OCI-LY1 (cell line): Measurements from ENCODE around the gene RAI14.
"Not testable (repeated sequence)": the region's sequence is repeated elsewhere in the genome, so short reads cannot be mapped to it uniquely, and the experiment has no call there.

Experiments used
- H2AFZ ChIP-seq: fragments of 200-600 bp; sonication (generic), shearing (Covaris generic); 2 replicates; pipeline ENCODE4 v1.6.0; 2014; ENCODE audit warnings: antibody characterized with exemption, mild to moderate bottlenecking, low read length
- H3F3A ChIP-seq: fragments of 200-600 bp; sonication (generic), shearing (Covaris generic); 2 replicates; pipeline ENCODE4 v1.6.0; 2014; ENCODE audit warnings: mild to moderate bottlenecking, antibody characterized with exemption, low read length, moderate library complexity; ENCODE audit not compliant: insufficient read depth
- H3K27ac ChIP-seq: fragments of 200-600 bp; sonication (generic); 2 replicates; pipeline ENCODE4 v1.5.1; 2014; ENCODE audit warnings: low read length, mixed run types, mild to moderate bottlenecking, low read depth; ENCODE audit not compliant: poor library complexity, severe bottlenecking
- H3K27me3 ChIP-seq: fragments of 200-600 bp; sonication (generic); 2 replicates; pipeline ENCODE4 v1.6.0; 2014; ENCODE audit warnings: antibody characterized with exemption, mild to moderate bottlenecking, low read length, moderate library complexity; ENCODE audit not compliant: insufficient read depth
- H3K36me3 ChIP-seq: fragments of 200-600 bp; sonication (generic); 2 replicates; pipeline ENCODE4 v1.6.1; 2014; ENCODE audit warnings: mild to moderate bottlenecking, antibody characterized with exemption, low read length, moderate library complexity, mixed read lengths; ENCODE audit not compliant: insufficient read depth
- H3K4me1 ChIP-seq: fragments of 200-600 bp; sonication (generic); 2 replicates; pipeline ENCODE4 v1.5.1; 2014; ENCODE audit warnings: mild to moderate bottlenecking, low read length, moderate library complexity; ENCODE audit not compliant: insufficient read depth, severe bottlenecking
- H3K4me2 ChIP-seq: fragments of 200-600 bp; sonication (generic), shearing (Covaris generic); 2 replicates; pipeline ENCODE4 v1.6.1; 2014; ENCODE audit warnings: low read length
- H3K4me3 ChIP-seq: fragments of 200-600 bp; sonication (generic); 2 replicates; pipeline ENCODE4 v1.5.1; 2014; ENCODE audit warnings: low read length, low read depth, mild to moderate bottlenecking, mixed read lengths; ENCODE audit not compliant: poor library complexity, severe bottlenecking
- H3K79me2 ChIP-seq: fragments of 200-600 bp; shearing (Covaris generic); 2 replicates; pipeline ENCODE4 v1.6.1; 2016; ENCODE audit warnings: mixed run types, low read length, mixed read lengths; ENCODE audit not compliant: insufficient read depth
- H3K9ac ChIP-seq: fragments of 200-600 bp; sonication (generic), shearing (Covaris generic); 2 replicates; pipeline ENCODE4 v1.6.1; 2014; ENCODE audit warnings: mild to moderate bottlenecking, low read length, mixed read lengths
- H3K9me2 ChIP-seq: fragments of 200-600 bp; sonication (generic), shearing (Covaris generic); 2 replicates; pipeline ENCODE4 v1.6.1; 2014; ENCODE audit warnings: low read depth, mild to moderate bottlenecking, low read length, mixed read lengths
- H3K9me3 ChIP-seq: fragments of 200-600 bp; shearing (Covaris generic); 2 replicates; pipeline ENCODE4 v1.6.1; 2014; ENCODE audit warnings: low read length, mixed read lengths
- H4K20me1 ChIP-seq: fragments of 200-600 bp; sonication (generic), shearing (Covaris generic); 2 replicates; pipeline ENCODE4 v1.6.0; 2016; ENCODE audit warnings: mild to moderate bottlenecking, low read length; ENCODE audit not compliant: insufficient read depth
- EZH2 ChIP-seq: fragments of 200-600 bp; sonication (generic), shearing (Covaris generic); IDR thresholded peaks from 2 replicates; pipeline ENCODE4 v1.8.0; 2017; ENCODE audit warnings: borderline replicate concordance, mixed run types, mild to moderate bottlenecking, antibody characterized with exemption, low read length, moderate library complexity, mixed read lengths
- TF ChIP-seq, protein P1 (sequence below): fragments of 200-600 bp; sonication (generic), shearing (Covaris generic); IDR thresholded peaks from 2 replicates; pipeline ENCODE4 v1.5.1; 2017; ENCODE audit warnings: mild to moderate bottlenecking, antibody characterized with exemption, low read length, moderate library complexity, mixed read lengths

RAI14 gene

DNA sequence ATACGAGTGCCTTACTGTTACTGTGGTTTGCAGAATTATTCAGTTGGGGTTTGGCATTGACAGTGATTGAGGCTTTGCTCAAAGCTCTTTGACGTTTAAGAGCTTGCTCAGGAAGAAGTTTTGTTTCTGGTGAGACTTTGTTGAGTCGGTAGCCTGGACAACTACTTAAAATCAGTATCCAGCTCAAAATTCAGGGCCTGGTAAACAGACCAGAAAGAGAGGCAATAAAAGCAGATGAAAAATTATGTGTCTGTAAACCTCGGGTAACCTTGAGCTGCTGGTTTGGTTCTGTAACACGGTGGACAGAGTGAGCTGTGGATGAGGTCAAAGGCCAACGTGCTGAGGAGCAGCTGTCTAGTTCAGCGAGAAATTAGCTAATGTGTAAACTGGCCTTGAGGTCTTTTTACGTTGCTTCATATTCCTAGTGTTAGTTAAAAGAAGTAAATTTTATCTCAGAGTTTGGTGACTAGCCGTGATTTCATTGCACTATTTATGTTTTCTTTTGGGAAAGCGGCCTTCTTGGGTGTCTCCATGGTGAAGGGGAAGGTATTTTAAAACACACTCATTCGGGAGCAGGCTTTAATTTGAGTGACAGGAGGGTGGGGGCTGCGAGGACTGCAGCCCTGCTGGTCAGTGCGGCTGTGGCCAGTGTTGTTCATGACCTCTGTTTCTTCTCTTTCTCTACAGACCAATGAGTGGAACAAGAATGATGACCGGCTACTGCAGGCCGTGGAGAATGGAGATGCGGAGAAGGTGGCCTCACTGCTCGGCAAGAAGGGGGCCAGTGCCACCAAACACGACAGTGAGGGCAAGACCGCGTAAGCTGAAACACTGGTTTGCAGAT, 100.9 kb downstream of the RAI14 start:
- Histone ChIP-seq H4K20me1 (no peaks in the 10 kb centered on the region), H3F3A (no peaks in the 10 kb centered on the region), H3K4me1 (no peaks in the 10 kb centered on the region), H3K4me3 (no peak overlapping the region), H3K27me3 (no peaks in the 10 kb centered on the region), H3K9ac (no peak overlapping the region), H3K9me3 (no peaks in the 10 kb centered on the region), H3K4me2 (no peak overlapping the region), H2AFZ (no peak overlapping the region), H3K9me2 (no peaks in the 10 kb centered on the region), H3K36me3 (no peaks in the 10 kb centered on the region), H3K27ac (no peak overlapping the region), H3K79me2 (no peaks in the 10 kb centered on the region)
- TF ChIP-seq, protein P1, sequence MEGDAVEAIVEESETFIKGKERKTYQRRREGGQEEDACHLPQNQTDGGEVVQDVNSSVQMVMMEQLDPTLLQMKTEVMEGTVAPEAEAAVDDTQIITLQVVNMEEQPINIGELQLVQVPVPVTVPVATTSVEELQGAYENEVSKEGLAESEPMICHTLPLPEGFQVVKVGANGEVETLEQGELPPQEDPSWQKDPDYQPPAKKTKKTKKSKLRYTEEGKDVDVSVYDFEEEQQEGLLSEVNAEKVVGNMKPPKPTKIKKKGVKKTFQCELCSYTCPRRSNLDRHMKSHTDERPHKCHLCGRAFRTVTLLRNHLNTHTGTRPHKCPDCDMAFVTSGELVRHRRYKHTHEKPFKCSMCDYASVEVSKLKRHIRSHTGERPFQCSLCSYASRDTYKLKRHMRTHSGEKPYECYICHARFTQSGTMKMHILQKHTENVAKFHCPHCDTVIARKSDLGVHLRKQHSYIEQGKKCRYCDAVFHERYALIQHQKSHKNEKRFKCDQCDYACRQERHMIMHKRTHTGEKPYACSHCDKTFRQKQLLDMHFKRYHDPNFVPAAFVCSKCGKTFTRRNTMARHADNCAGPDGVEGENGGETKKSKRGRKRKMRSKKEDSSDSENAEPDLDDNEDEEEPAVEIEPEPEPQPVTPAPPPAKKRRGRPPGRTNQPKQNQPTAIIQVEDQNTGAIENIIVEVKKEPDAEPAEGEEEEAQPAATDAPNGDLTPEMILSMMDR = no peak
- no peak for TF ChIP-seq EZH2

DNA sequence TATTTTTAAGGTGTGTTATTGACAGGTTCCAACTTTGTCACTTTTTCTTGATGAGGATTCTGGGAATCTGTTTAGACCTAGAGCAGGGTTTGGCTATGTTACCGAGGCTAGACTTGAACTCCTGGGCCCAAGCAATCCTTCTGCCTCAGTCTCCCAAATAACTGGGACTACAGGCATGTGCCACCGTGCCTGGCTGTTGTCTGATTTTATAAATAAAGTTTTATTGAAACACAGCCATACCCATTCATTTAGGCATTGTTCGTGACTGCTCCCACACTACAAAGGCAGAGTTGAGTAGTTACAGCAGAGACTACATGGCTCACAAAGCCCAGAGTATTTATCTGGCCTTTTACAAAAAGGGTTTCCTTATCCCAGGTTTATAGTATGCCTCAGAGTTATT, 102.4 kb downstream of the RAI14 start:
- Histone ChIP-seq H3K79me2 (no peaks in the 10 kb centered on the region), H3K27me3 (no peaks in the 10 kb centered on the region), H3K4me3 (no peak overlapping the region), H3K4me2 (no peak overlapping the region), H2AFZ (no peak overlapping the region), H3K27ac (no peak overlapping the region), H3K9me3 (no peaks in the 10 kb centered on the region), H3F3A (no peaks in the 10 kb centered on the region), H3K4me1 (no peaks in the 10 kb centered on the region), H3K36me3 (no peaks in the 10 kb centered on the region), H3K9me2 (no peaks in the 10 kb centered on the region), H4K20me1 (no peaks in the 10 kb centered on the region), H3K9ac (no peak overlapping the region)
- TF ChIP-seq, protein P1 = no peak
- TF ChIP-seq EZH2 = no peak

DNA sequence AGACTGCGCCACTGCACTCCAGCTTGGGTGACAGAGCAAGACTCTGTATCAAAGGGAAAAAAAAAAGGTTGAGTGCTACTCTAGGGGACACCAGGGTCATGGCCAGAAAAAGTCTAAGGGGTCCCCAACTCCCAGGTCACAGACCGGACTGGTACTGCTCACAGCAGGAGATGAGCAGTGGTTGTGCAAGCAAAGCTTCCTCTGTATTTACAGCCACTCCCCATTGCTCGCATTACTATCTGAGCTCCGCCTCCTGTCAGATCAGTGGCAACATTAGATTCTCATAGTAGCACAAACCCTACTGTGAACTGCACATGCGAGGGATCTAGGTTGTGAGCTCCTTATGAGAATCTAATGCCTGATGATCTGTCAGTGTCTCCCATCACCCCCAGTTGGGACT, 103.1 kb downstream of the RAI14 start:
- not testable (repeated sequence) for H3F3A ChIP-seq, H3K27me3 ChIP-seq, H2AFZ ChIP-seq, H3K9me2 ChIP-seq, H3K36me3 ChIP-seq, H3K4me1 ChIP-seq, H3K27ac ChIP-seq, H3K9ac ChIP-seq, H4K20me1 ChIP-seq, H3K79me2 ChIP-seq, H3K4me3 ChIP-seq, H3K9me3 ChIP-seq, H3K4me2 ChIP-seq

DNA sequence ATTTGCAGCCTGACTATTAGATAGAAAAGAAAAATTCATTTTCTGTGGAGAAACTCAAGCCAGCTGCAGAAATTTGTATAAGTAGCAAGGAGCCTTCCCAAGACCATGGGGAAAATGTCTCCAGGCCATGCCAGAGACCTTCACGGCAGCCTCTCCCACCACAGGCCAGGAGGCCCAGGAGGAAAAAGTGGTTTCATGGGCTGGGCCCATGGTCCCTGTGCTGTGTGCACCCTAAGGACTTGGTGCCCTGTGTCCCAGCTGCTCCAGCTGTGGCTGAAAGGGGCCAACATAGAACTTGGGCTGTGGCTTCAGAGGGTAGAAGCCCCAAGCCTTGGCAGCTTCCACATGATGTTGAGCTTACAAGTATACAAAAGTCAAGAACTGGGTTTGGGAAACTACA, 109.5 kb downstream of the RAI14 start:
- no peak overlapping the region for H3K27ac ChIP-seq
- no peak overlapping the region for H3K4me2 ChIP-seq
- no peaks in the 10 kb centered on the region for H3F3A ChIP-seq
- H3K9me3 ChIP-seq = no peaks in the 10 kb centered on the region
- H3K4me3 ChIP-seq = no peak overlapping the region
- TF ChIP-seq, protein P1 = no peak
- TF ChIP-seq EZH2 = no peak
- H3K9me2 ChIP-seq = no peaks in the 10 kb centered on the region
- H3K27me3 ChIP-seq = no peaks in the 10 kb centered on the region
- no peak overlapping the region for H2AFZ ChIP-seq
- no peaks in the 10 kb centered on the region for H4K20me1 ChIP-seq
- no peaks in the 10 kb centered on the region for H3K4me1 ChIP-seq
- no peaks in the 10 kb centered on the region for H3K79me2 ChIP-seq
- H3K9ac ChIP-seq = no peak overlapping the region
- no peaks in the 10 kb centered on the region for H3K36me3 ChIP-seq
